NCI-H2107 treated with DMSO at 0.1 percent for 48 hours (cell line): Measurements from ENCODE around the gene PRAMEF7.
"Not testable (repeated sequence)": the region's sequence is repeated elsewhere in the genome, so short reads cannot be mapped to it uniquely, and the experiment has no call there.

Experiments
- DNase-seq: peaks from one replicate; lab custom pipeline; 2025; ENCODE audit not compliant: unreplicated experiment; lab: John Stamatoyannopoulos, UW

Gene PRAMEF7

GRCh38 chr1:12916310-12916709 is at the start of gene PRAMEF7:
Gene PRAMEF7, plus strand, starts transcription at chr1:12916610. Its CDS starts 1,083 bp downstream, at chr1:12917693.
- not testable (repeated sequence) for DNase-seq

GRCh38 chr1:12878453-12878852 is 38.0 kb upstream of the PRAMEF7 start:
- DNase-seq: not testable (repeated sequence)

GRCh38 chr1:12886101-12886500 is 30.3 kb upstream of the PRAMEF7 start, which contains the start of gene PRAMEF4:
Gene PRAMEF4, minus strand, starts transcription at chr1:12886201. Its CDS starts 2,807 bp downstream, at chr1:12883394.
- DNase-seq: not testable (repeated sequence)

- not testable (repeated sequence) for DNase-seq
Measured at GRCh38 chr1:12898170-12898569, 18.2 kb upstream of the PRAMEF7 start, which contains the start of gene PRAMEF10. Gene PRAMEF10, minus strand, starts transcription at chr1:12898270. Its CDS starts 2,423 bp downstream, at chr1:12895847.

- not testable (repeated sequence) for DNase-seq
Measured at GRCh38 chr1:12899186-12899585, 17.2 kb upstream of the PRAMEF7 start.

GRCh38 chr1:12903793-12904572 is 12.4 kb upstream of the PRAMEF7 start:
- not testable (repeated sequence) for DNase-seq

- DNase-seq: not testable (repeated sequence)
Measured at GRCh38 chr1:12921749-12922148, 5.3 kb downstream of the PRAMEF7 start.

GRCh38 chr1:12924368-12924767 is 8.0 kb downstream of the PRAMEF7 start:
- not testable (repeated sequence) for DNase-seq

GRCh38 chr1:12947480-12947879 is 31.1 kb downstream of the PRAMEF7 start, which contains the start of gene PRAMEF6:
Gene PRAMEF6, minus strand, starts transcription at chr1:12947580. Its CDS starts 5,062 bp downstream, at chr1:12942518.
- DNase-seq: not testable (repeated sequence)
